ENCODE measurements around the gene NUP85. TPM values are rescaled to one million over a fixed set of nuclear protein-coding genes. Genes with fewer than 3 reads are reported as not detected.

The NUP85 gene
- total RNA-seq, 5 donors from 2014 or later (not counting 1 experiment from before 2014, with no cell fraction given): 56.2 to 128 (median 106) TPM

- peaks cover 34% of the 10 kb centered on the region for H3K36me3 Mint-ChIP-seq
Observed at GRCh38 chr17:75244133-75244866, 38.8 kb downstream of the NUP85 start.

GRCh38 chr17:75245011-75245410 lies 39.5 kb downstream of the NUP85 start:
- H3K4me1 ChIP-seq (ENCODE audit: control insufficient read depth in 1 of 2, extremely low read depth in 1 of 2, insufficient read depth in 2 of 2, low read length in 2 of 2): peaks cover 0 to 52% of the 10 kb centered on the region in 2 experiments
- CTCF ChIA-PET: no interaction called here
- no peak overlapping the region for H3K27ac ChIP-seq (ENCODE audit: low read length)
- Mint-ChIP-seq H3K4me1 (peaks cover 30 to 46% (median 36%) of the 10 kb centered on the region in 3 donors), H3K27ac (peak overlapping the region in 1 of 2 donors; percentile 22), H3K9me3 (no peaks in the 10 kb centered on the region), H3K36me3 (peaks cover 34% of the 10 kb centered on the region), H3K4me3 (no peak overlapping the region), H3K27me3 (no peaks in the 10 kb centered on the region)
- no peak for DNase-seq
- peaks cover 11 to 69% of the 10 kb centered on the region in 2 donors for H3K36me3 ChIP-seq (ENCODE audit: control insufficient read depth in 2 of 2, extremely low read depth in 1 of 2, insufficient read depth in 1 of 2, low read length in 1 of 2)
- no peaks in the 10 kb centered on the region for H3K27me3 ChIP-seq (replicated peaks in 1 of 2; ENCODE audit: control insufficient read depth in 2 of 2, extremely low read depth in 1 of 2, insufficient read depth in 2 of 2, low read length in 1 of 2)
- H3K4me3 ChIP-seq (ENCODE audit: control insufficient read depth in 1 of 2, extremely low read depth in 1 of 2, low read length in 1 of 2): no peak overlapping the region
- POLR2A ChIA-PET: no interaction called here
- no peaks in the 10 kb centered on the region for H3K9me3 ChIP-seq
- 100% methylated on average over 3 of the region's 6 CpGs for WGBS (ENCODE audit: insufficient coverage)
- no peak for ATAC-seq (replicated peaks in 1 of 4)

More at GRCh38 chr17:75244133-75244866, 38.8 kb downstream of the NUP85 start:
- no peak overlapping the region for H3K27ac ChIP-seq (ENCODE audit: low read length)
- Mint-ChIP-seq H3K9me3 (no peaks in the 10 kb centered on the region), H3K27ac (peak overlapping the region; percentile 49 to 68), H3K4me1 (peaks cover 23 to 39% (median 29%) of the 10 kb centered on the region in 3 donors), H3K4me3 (no peak overlapping the region), H3K27me3 (no peaks in the 10 kb centered on the region)
- DNase-seq: peak in 1 of 35 experiments; percentile 27
- H3K4me1 ChIP-seq (ENCODE audit: control insufficient read depth in 1 of 2, extremely low read depth in 1 of 2, insufficient read depth in 2 of 2, low read length in 2 of 2): peaks cover 0 to 51% of the 10 kb centered on the region in 2 experiments
- H3K36me3 ChIP-seq (ENCODE audit: control insufficient read depth in 2 of 2, extremely low read depth in 1 of 2, insufficient read depth in 1 of 2, low read length in 1 of 2): peaks cover 11 to 75% of the 10 kb centered on the region in 2 donors
- no peak overlapping the region for H3K4me3 ChIP-seq (ENCODE audit: control insufficient read depth in 1 of 2, extremely low read depth in 1 of 2, low read length in 1 of 2)
- H3K27me3 ChIP-seq (replicated peaks in 1 of 2; ENCODE audit: control insufficient read depth in 2 of 2, extremely low read depth in 1 of 2, insufficient read depth in 2 of 2, low read length in 1 of 2): no peaks in the 10 kb centered on the region
- ATAC-seq (replicated peaks in 1 of 4): no peak
- H3K9me3 ChIP-seq: no peaks in the 10 kb centered on the region
- CTCF ChIA-PET: no interaction called here
- WGBS (ENCODE audit: insufficient coverage): 60% methylated on average over 14 of the region's 22 CpGs
- POLR2A ChIA-PET: no interaction called here

DNA sequence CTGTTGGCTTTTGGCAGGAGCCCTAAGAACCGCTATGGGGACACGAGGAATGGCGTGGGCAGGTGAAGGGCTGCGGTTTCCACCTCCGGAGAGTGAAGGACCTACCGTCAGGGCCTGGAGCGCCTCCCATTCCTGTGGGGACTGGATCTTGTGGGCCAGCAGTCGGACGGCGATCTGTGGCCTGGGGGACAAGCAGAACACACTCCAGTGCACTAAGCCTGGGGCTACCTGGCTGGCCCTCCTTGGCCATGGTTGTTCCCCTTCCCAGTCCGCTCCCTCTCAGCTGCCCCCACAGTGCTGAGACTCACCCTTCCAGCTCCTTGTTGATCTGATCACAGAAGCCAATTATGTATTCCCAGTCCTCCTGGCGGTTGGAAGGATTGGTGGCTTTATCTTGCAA lies 40.9 kb downstream of the NUP85 start:
- Mint-ChIP-seq H3K27me3 (no peaks in the 10 kb centered on the region), H3K4me3 (no peak overlapping the region), H3K27ac (no peak overlapping the region), H3K4me1 (peaks cover 35 to 54% (median 47%) of the 10 kb centered on the region in 3 donors), H3K36me3 (peaks cover 29% of the 10 kb centered on the region), H3K9me3 (no peaks in the 10 kb centered on the region)
- no peaks in the 10 kb centered on the region for H3K9me3 ChIP-seq
- POLR2A ChIA-PET: interaction anchor here in 1 of 2 donors (0.7 kb wide), 2 partner anchors 37 to 177 kb away, joined by 3 to 4 read pairs; no protein-coding TSS in a partner anchor
- H3K36me3 ChIP-seq (ENCODE audit: control insufficient read depth in 2 of 2, extremely low read depth in 1 of 2, insufficient read depth in 1 of 2, low read length in 1 of 2): peaks cover 11 to 55% of the 10 kb centered on the region in 2 donors
- no peak overlapping the region for H3K4me3 ChIP-seq (ENCODE audit: control insufficient read depth in 1 of 2, extremely low read depth in 1 of 2, low read length in 1 of 2)
- peaks cover 0 to 52% of the 10 kb centered on the region in 2 experiments for H3K4me1 ChIP-seq (ENCODE audit: control insufficient read depth in 1 of 2, extremely low read depth in 1 of 2, insufficient read depth in 2 of 2, low read length in 2 of 2)
- ATAC-seq (replicated peaks in 1 of 4) (no peak), DNase-seq (no peak)
- no peak overlapping the region for H3K27ac ChIP-seq (ENCODE audit: low read length)
- CTCF ChIA-PET: interaction anchor here (0.5 to 0.7 kb wide), 2 partner anchors 27 to 618 kb away, joined by 3 read pairs; no protein-coding TSS in a partner anchor
- WGBS (ENCODE audit: insufficient coverage): over 99% methylated on average over 9 of the region's 12 CpGs
- H3K27me3 ChIP-seq (replicated peaks in 1 of 2; ENCODE audit: control insufficient read depth in 2 of 2, extremely low read depth in 1 of 2, insufficient read depth in 2 of 2, low read length in 1 of 2): no peaks in the 10 kb centered on the region

- peak overlapping the region in 1 of 2 donors; percentile 7 for H3K4me3 ChIP-seq (ENCODE audit: control insufficient read depth in 1 of 2, extremely low read depth in 1 of 2, low read length in 1 of 2)
- POLR2A ChIA-PET: interaction anchor here (0.5 to 0.7 kb wide), 3 partner anchors 11 to 864 kb away, joined by 3 to 11 read pairs (median 5); no protein-coding TSS in a partner anchor
- WGBS (ENCODE audit: insufficient coverage): 61% methylated on average over 4 of the region's 4 CpGs
- peak overlapping the region; percentile 66 to 73 (median 73) for H3K4me3 Mint-ChIP-seq
- peaks cover 0 to 26% of the 10 kb centered on the region in 2 experiments for H3K4me1 ChIP-seq (ENCODE audit: control insufficient read depth in 1 of 2, extremely low read depth in 1 of 2, insufficient read depth in 2 of 2, low read length in 2 of 2)
- no peaks in the 10 kb centered on the region for H3K9me3 Mint-ChIP-seq
- no peaks in the 10 kb centered on the region for H3K27me3 ChIP-seq (replicated peaks in 1 of 2; ENCODE audit: control insufficient read depth in 2 of 2, extremely low read depth in 1 of 2, insufficient read depth in 2 of 2, low read length in 1 of 2)
- peak overlapping the region; percentile 91 to 94 for H3K27ac Mint-ChIP-seq
- H3K27me3 Mint-ChIP-seq: no peaks in the 10 kb centered on the region
- H3K9me3 ChIP-seq: no peaks in the 10 kb centered on the region
- no peak for DNase-seq
- CTCF ChIA-PET: interaction anchor here (0.6 to 1.4 kb wide), 6 partner anchors 10 to 161 kb away, joined by 3 to 8 read pairs (median 4); partner anchors contain the start of gene GGA3 (in 1 of the 2)
- peaks cover 12% of the 10 kb centered on the region for H3K36me3 Mint-ChIP-seq
- peaks cover 51 to 55% (median 54%) of the 10 kb centered on the region in 3 donors for H3K4me1 Mint-ChIP-seq
- no peak for ATAC-seq (replicated peaks in 1 of 4)
- H3K27ac ChIP-seq (ENCODE audit: low read length): peak overlapping the region; percentile 65
- H3K36me3 ChIP-seq (ENCODE audit: control insufficient read depth in 2 of 2, extremely low read depth in 1 of 2, insufficient read depth in 1 of 2, low read length in 1 of 2): peaks cover 7 to 26% of the 10 kb centered on the region in 2 donors
Observed at GRCh38 chr17:75249564-75249963, 44.1 kb downstream of the NUP85 start.

DNA sequence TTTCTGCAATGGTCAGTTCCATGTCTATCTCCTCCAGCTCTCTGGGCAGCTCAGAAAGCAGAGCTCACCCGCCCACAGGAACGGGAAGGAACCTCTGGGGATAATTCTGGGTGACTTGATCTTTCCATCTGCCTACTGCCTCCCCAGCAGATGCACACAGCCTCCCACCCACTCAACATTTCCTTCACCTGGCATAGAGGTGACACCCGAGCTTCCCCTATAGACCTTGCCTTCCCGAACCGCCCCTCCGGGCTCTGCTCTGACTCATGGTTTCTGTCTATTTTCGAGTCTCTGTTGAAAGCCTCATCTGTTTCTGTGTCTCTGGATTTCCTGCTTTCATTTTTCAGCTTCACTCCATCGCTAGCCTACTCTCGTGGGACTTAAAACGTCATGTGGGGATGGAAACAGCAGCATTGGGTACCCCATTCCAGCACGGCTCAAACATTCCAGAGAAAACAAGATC lies 44.6 kb downstream of the NUP85 start:
- H3K36me3 Mint-ChIP-seq: peaks cover 10% of the 10 kb centered on the region
- peaks cover 54 to 58% (median 57%) of the 10 kb centered on the region in 3 donors for H3K4me1 Mint-ChIP-seq
- ATAC-seq (replicated peaks in 1 of 4): peak; percentile 87 to 98 (median 96)
- peak overlapping the region; percentile 91 to 94 for H3K27ac Mint-ChIP-seq
- H3K4me3 ChIP-seq (ENCODE audit: control insufficient read depth in 1 of 2, extremely low read depth in 1 of 2, low read length in 1 of 2): peak overlapping the region in 1 of 2 donors; percentile 7
- H3K36me3 ChIP-seq (ENCODE audit: control insufficient read depth in 2 of 2, extremely low read depth in 1 of 2, insufficient read depth in 1 of 2, low read length in 1 of 2): peaks cover 7 to 22% of the 10 kb centered on the region in 2 donors
- H3K9me3 Mint-ChIP-seq: no peaks in the 10 kb centered on the region
- DNase-seq: peak in 18 of 35 experiments; percentile 20 to 65 (median 34)
- POLR2A ChIA-PET: interaction anchor here in 1 of 2 donors (0.6 to 0.7 kb wide), 2 partner anchors 10 to 203 kb away, joined by 3 to 11 read pairs; no protein-coding TSS in a partner anchor
- H3K27ac ChIP-seq (ENCODE audit: low read length): peak overlapping the region; percentile 65
- CTCF ChIA-PET: interaction anchor here (0.6 to 1.4 kb wide), 7 partner anchors 10 to 192 kb away, joined by 3 to 8 read pairs (median 4); partner anchors contain the start of gene GGA3 (in 1 of the 2)
- no peaks in the 10 kb centered on the region for H3K27me3 ChIP-seq (replicated peaks in 1 of 2; ENCODE audit: control insufficient read depth in 2 of 2, extremely low read depth in 1 of 2, insufficient read depth in 2 of 2, low read length in 1 of 2)
- no peaks in the 10 kb centered on the region for H3K9me3 ChIP-seq
- no peaks in the 10 kb centered on the region for H3K27me3 Mint-ChIP-seq
- H3K4me1 ChIP-seq (ENCODE audit: control insufficient read depth in 1 of 2, extremely low read depth in 1 of 2, insufficient read depth in 2 of 2, low read length in 2 of 2): peaks cover 0 to 24% of the 10 kb centered on the region in 2 experiments
- 3% methylated on average over 10 of the region's 11 CpGs for WGBS (ENCODE audit: insufficient coverage)
- peak overlapping the region; percentile 66 to 73 (median 73) for H3K4me3 Mint-ChIP-seq

Measured in T-cell (primary cell).